ENCODE data around the gene NADK.

The NADK gene

DNA sequence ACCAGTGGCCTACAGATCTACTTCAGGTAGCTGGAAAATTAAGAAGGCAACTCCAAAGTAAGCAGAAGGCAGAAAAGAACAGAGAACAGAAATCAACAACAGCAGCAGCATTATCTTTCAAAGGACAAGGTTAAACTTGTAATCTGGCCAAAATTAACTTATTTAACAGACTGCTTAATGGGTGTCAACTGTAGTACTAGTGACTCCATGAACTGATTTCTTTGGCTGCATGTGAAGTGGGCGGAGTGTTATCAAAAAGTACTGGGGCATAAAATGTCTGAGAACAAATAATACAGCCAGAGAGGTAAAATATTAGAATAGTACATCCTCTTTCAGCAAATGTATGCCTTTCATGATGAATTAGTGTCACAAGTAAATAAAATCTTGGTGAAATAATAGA, 24.6 kb upstream of the NADK start:
- Histone ChIP-seq H3K27ac (ENCODE audit: low read length) (no peak overlapping the region), H3K9ac (ENCODE audit: low read depth, low read length) (no peak overlapping the region), H3K9me3 (ENCODE audit: insufficient read depth, low read depth, low read length) (no peaks in the 10 kb centered on the region), H3K4me3 (ENCODE audit: low read length) (no peak overlapping the region), H3K4me1 (ENCODE audit: insufficient read depth, low read length) (no peaks in the 10 kb centered on the region), H3K36me3 (ENCODE audit: insufficient read depth, low read depth, low read length) (peaks cover 91% of the 10 kb centered on the region), H3K27me3 (ENCODE audit: insufficient read depth, low read length) (no peaks in the 10 kb centered on the region)

DNA sequence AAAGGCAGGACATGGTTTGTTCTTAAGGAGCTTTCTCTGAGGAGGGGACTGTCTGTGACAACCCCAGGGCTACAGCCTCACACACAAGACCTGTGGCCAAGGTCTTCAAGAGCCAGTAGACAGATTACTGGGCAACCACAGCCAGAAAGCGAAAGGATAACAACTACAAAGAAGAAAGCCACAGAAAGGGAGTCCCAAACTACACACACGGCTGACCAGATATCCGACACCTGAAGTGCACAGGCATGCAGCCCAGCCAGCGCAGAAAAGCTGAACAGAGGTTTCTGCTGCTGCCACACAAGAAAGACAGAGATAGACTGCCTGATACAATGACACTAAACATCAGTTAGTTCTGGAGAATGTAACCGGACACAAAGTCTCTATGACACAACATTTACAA, 21.4 kb upstream of the NADK start:
- Histone ChIP-seq H3K36me3 (ENCODE audit: insufficient read depth, low read depth, low read length) (peaks cover 94% of the 10 kb centered on the region), H3K4me1 (ENCODE audit: insufficient read depth, low read length) (no peaks in the 10 kb centered on the region), H3K27me3 (ENCODE audit: insufficient read depth, low read length) (no peaks in the 10 kb centered on the region), H3K9ac (ENCODE audit: low read depth, low read length) (no peak overlapping the region), H3K27ac (ENCODE audit: low read length) (no peak overlapping the region), H3K4me3 (ENCODE audit: low read length) (no peak overlapping the region), H3K9me3 (ENCODE audit: insufficient read depth, low read depth, low read length) (no peaks in the 10 kb centered on the region)

DNA sequence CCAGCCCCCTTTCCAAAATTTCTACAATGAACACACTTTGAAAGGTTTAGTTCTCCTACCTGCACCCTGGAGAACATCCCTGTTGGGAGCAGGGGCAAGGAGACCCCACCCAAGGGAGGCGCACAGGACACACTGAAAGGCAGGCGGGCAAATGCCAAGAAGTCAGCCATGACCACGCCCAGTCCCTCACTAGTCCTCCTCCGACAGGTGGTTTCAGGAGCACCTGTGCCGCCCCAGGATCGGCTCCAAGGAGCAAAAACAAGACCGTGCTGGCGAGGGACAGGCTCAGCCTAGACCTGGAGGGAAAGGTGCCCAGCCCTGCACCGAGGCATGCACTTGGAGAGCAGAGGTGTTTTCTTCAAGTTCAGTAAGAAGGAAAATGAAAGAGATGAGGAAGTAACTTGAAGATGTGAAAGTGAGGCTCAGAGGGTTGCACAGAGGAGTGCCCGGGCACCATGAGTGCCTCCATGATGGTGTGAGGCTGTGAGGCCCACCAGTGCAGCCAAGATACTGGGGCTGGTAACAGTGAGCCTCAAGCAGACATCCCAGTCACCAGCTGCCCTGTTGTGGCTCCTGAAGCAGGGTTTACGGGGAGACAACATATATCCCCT, 19.6 kb upstream of the NADK start:
- H3K27me3 ChIP-seq (ENCODE audit: insufficient read depth, low read length) = no peaks in the 10 kb centered on the region
- no peak overlapping the region for H3K9ac ChIP-seq (ENCODE audit: low read depth, low read length)
- H3K4me1 ChIP-seq (ENCODE audit: insufficient read depth, low read length) = no peaks in the 10 kb centered on the region
- no peaks in the 10 kb centered on the region for H3K9me3 ChIP-seq (ENCODE audit: insufficient read depth, low read depth, low read length)
- no peak overlapping the region for H3K4me3 ChIP-seq (ENCODE audit: low read length)
- peaks cover 98% of the 10 kb centered on the region for H3K36me3 ChIP-seq (ENCODE audit: insufficient read depth, low read depth, low read length)
- H3K27ac ChIP-seq (ENCODE audit: low read length) = no peak overlapping the region

DNA sequence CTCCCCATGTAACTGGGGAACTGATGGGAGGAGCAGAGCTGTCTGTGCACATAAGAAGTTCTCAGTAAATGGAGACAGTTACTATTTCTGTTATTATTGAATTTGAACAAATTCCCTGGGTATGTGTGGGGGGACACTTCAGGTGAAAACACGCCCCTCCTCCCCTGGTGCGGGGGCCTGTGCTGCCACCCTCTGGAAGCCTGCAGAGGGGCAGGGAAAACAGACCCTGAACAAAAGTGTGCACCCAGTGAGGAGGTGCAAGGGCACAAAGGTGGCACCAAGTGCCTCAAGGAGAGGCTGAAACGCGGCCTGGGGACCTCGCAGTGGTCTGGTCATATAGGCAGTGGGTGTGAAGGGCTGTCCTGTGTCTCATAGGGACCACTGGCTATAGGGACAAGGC, 18.2 kb upstream of the NADK start:
- H3K36me3 ChIP-seq (ENCODE audit: insufficient read depth, low read depth, low read length) = peaks cover 98% of the 10 kb centered on the region
- no peak overlapping the region for H3K27ac ChIP-seq (ENCODE audit: low read length)

DNA sequence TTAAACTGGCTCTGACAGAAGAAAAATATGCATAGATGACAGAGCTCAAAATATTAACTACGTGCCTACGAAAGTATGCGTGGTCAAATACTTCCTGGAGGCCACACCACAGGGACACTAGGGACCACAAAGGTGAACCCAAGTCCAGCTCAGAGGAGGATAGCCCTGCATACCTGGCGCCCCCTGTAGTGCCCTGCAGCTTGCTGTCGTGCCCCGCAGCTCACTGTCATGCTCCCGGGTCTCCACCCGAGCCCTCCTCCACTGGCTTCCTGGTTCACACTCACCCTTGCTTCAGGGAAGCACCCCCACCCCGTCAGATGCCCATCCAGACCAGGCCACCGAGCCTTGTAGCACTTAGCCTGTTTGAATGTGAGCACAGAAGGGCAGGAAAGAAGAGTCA, 16.7 kb upstream of the NADK start:
- Histone ChIP-seq H3K36me3 (ENCODE audit: insufficient read depth, low read depth, low read length) (peaks cover 95% of the 10 kb centered on the region), H3K27ac (ENCODE audit: low read length) (no peak overlapping the region), H3K9ac (ENCODE audit: low read depth, low read length) (no peak overlapping the region), H3K4me3 (ENCODE audit: low read length) (no peak overlapping the region), H3K27me3 (ENCODE audit: insufficient read depth, low read length) (no peaks in the 10 kb centered on the region), H3K4me1 (ENCODE audit: insufficient read depth, low read length) (no peaks in the 10 kb centered on the region), H3K9me3 (ENCODE audit: insufficient read depth, low read depth, low read length) (no peaks in the 10 kb centered on the region)

More for the DNA sequence above, 18.2 kb upstream of the NADK start:
- H3K9me3 ChIP-seq (ENCODE audit: insufficient read depth, low read depth, low read length) = no peaks in the 10 kb centered on the region
- H3K4me1 ChIP-seq (ENCODE audit: insufficient read depth, low read length) = no peaks in the 10 kb centered on the region
- H3K27me3 ChIP-seq (ENCODE audit: insufficient read depth, low read length) = no peaks in the 10 kb centered on the region
- H3K9ac ChIP-seq (ENCODE audit: low read depth, low read length) = no peak overlapping the region
- H3K4me3 ChIP-seq (ENCODE audit: low read length) = no peak overlapping the region

DNA sequence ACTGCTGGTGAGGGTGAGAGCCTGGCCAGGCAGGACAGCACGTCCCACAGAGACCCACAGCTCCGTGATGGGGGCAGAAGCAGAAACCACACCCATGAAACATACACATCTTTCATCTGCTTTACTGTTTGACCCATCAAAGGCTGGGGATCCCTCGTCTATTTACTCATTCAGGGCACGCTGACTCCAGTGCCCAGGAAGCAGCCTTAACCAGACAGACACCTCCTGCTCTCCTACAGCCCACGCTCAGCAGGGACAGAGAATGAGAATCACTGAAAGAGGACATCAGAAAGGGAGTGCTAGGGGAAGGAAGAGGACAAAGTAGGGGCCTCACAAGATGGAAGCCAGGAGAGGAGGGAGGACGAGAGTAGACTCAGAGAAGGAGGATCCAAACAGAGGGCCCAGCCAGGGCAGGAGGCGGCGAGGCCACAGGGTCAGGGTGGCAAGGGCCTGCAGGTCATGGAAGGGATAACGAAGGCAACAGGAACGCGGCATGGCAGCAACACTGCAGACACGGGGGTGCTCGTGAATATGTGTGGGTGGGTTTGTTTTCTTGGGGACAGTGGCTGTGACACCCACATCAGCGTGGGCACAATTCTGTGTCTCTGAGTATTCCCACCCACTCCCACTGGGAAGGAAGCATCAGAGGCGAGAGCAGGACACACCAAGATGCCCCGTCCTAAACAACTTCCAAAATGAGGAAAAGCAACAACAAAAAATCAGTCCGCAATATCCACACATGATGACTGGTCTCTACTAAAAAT, 15.4 kb upstream of the NADK start:
- H3K36me3 ChIP-seq (ENCODE audit: insufficient read depth, low read depth, low read length) = peaks cover 97% of the 10 kb centered on the region
- H3K9me3 ChIP-seq (ENCODE audit: insufficient read depth, low read depth, low read length) = no peaks in the 10 kb centered on the region
- no peak overlapping the region for H3K9ac ChIP-seq (ENCODE audit: low read depth, low read length)
- H3K27me3 ChIP-seq (ENCODE audit: insufficient read depth, low read length) = no peaks in the 10 kb centered on the region
- H3K4me1 ChIP-seq (ENCODE audit: insufficient read depth, low read length) = no peaks in the 10 kb centered on the region
- no peak overlapping the region for H3K27ac ChIP-seq (ENCODE audit: low read length)
- H3K4me3 ChIP-seq (ENCODE audit: low read length) = no peak overlapping the region

DNA sequence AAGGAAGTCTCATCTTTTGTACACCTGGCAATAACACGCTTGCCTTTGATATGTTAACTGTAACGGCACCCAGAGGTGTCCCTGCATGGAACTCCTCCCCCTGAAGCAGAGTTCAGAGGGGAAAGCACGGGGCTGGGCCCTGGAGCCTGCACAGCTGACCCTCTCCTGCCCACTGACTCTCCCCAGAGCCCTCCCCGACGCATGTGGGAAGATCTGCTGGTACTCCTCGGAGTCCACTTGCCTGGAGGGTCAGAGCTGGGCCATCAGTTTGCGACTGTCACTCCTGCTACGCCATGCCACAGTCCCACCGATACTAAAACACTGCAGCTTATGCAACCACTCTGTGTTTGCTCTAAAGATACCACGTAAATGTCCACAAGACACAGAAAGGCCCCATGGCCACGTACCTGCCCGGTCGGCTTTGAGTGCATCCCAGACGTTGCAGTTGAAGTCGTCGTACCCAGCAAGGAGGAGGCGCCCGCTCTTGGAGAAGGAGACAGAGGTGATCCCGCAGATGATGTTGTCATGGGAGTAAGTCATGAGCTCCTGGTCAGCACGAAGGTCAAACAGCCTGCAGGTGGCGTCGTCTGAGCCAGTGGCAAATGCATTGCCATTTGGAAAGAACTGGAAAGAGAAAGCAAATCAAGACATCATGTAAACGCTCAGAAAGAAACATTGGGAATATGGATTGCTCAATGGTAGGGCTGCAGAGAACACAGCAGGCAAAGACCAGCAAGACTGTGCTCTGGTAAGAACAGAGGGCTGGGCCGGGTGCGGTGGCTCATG, 10.6 kb upstream of the NADK start:
- Histone ChIP-seq H3K9ac (ENCODE audit: low read depth, low read length) (no peak overlapping the region), H3K4me3 (ENCODE audit: low read length) (no peak overlapping the region), H3K9me3 (ENCODE audit: insufficient read depth, low read depth, low read length) (no peaks in the 10 kb centered on the region), H3K4me1 (ENCODE audit: insufficient read depth, low read length) (no peaks in the 10 kb centered on the region), H3K36me3 (ENCODE audit: insufficient read depth, low read depth, low read length) (peaks cover 90% of the 10 kb centered on the region), H3K27ac (ENCODE audit: low read length) (no peak overlapping the region), H3K27me3 (ENCODE audit: insufficient read depth, low read length) (no peaks in the 10 kb centered on the region)

DNA sequence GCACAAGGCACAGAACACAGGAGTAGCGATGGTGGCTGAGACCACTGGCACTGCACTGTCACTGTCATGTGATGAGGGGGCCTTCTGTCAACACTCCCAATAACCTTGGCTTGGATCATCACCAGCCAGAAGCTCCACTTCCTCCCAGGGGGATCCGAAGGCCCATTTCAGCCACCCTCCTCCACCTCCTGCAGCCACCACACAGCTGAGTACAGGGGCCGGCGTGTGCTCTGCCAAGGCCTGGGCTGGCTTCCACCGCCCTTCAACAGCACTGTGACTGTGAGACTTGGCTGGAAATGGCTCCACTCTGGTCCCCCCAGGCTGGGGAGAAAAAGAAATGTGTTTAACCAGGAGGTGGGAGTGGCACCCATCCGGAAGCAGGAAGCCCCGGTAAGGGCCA, 9.9 kb upstream of the NADK start:
- Histone ChIP-seq H3K36me3 (ENCODE audit: insufficient read depth, low read depth, low read length) (peaks cover 83% of the 10 kb centered on the region), H3K4me1 (ENCODE audit: insufficient read depth, low read length) (0 out of 2 replicates have a peak, but pooled peaks cover 4% of the 10 kb centered on the region), H3K9me3 (ENCODE audit: insufficient read depth, low read depth, low read length) (no peaks in the 10 kb centered on the region), H3K9ac (ENCODE audit: low read depth, low read length) (no peak overlapping the region), H3K27me3 (ENCODE audit: insufficient read depth, low read length) (no peaks in the 10 kb centered on the region), H3K27ac (ENCODE audit: low read length) (no peak overlapping the region), H3K4me3 (ENCODE audit: low read length) (no peak overlapping the region)

DNA sequence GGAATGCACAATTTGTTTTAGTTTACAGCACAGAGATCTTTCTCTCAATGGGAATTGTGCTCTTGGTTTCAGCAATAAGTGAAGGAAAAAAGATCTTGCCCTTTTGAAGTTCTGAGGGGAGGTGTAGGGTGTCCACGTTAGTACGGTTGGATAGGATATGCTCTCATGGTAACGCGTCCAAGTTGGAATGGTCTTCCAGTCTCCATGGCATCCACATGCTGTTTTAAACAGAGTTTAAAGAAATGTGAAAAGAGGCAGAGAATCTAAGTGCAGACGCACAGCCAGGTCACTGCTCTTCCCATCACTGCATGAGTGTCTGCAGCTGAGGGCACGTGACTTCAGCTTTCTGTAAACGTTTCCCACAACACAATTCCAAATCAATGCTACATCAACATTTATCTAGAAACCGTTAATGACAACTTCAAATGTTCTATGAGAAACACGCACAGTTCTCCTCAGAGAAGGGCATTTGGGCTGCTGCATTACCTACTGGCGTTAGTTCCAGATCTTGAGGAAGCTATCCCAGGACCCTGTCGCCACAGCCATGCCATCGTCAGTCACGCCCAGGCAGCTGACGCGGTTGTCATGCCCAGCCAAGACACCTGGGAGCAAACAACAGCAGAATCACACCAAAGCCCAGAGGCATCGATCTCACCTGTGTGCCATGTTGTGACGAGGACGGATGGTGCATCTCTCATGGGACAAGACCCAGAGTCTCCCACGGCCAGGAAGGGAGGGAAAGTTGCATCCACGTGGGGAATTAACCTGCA, 8.8 kb upstream of the NADK start:
- H3K27ac ChIP-seq (ENCODE audit: low read length) = no peak overlapping the region
- no peak overlapping the region for H3K4me3 ChIP-seq (ENCODE audit: low read length)
- no peaks in the 10 kb centered on the region for H3K9me3 ChIP-seq (ENCODE audit: insufficient read depth, low read depth, low read length)

DNA sequence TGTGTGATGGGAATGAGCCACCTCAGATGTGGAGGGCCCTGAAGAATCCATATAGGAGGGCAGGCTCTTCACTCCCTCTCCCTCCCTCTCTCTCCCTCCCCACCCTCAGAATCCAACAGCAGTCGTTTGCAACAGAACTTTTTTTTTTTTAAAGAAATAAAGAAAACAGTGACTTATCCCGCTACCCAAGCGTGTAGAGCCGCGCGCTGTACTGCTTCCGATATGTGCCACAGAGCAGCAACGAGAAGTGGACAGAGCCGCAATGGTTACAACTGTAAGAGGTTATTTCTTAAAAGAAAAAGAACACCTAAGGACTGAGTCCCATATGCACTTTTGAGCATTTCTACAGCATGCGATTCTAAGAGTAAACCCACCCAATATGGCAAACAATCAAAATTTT, 7.4 kb upstream of the NADK start:
- H3K9me3 ChIP-seq (ENCODE audit: insufficient read depth, low read depth, low read length) = no peaks in the 10 kb centered on the region
- H3K9ac ChIP-seq (ENCODE audit: low read depth, low read length) = no peak overlapping the region
- H3K27me3 ChIP-seq (ENCODE audit: insufficient read depth, low read length) = no peaks in the 10 kb centered on the region
- H3K4me1 ChIP-seq (ENCODE audit: insufficient read depth, low read length) = peaks cover 17% of the 10 kb centered on the region; the same call in 1 of the 2 replicates
- H3K36me3 ChIP-seq (ENCODE audit: insufficient read depth, low read depth, low read length) = peaks cover 60% of the 10 kb centered on the region
- H3K4me3 ChIP-seq (ENCODE audit: low read length) = no peak overlapping the region
- no peak overlapping the region for H3K27ac ChIP-seq (ENCODE audit: low read length)

More for the DNA sequence above, 8.8 kb upstream of the NADK start:
- H3K36me3 ChIP-seq (ENCODE audit: insufficient read depth, low read depth, low read length) = peaks cover 71% of the 10 kb centered on the region
- H3K4me1 ChIP-seq (ENCODE audit: insufficient read depth, low read length) = peaks cover 7% of the 10 kb centered on the region; the same call in 1 of the 2 replicates
- H3K27me3 ChIP-seq (ENCODE audit: insufficient read depth, low read length) = no peaks in the 10 kb centered on the region
- no peak overlapping the region for H3K9ac ChIP-seq (ENCODE audit: low read depth, low read length)

DNA sequence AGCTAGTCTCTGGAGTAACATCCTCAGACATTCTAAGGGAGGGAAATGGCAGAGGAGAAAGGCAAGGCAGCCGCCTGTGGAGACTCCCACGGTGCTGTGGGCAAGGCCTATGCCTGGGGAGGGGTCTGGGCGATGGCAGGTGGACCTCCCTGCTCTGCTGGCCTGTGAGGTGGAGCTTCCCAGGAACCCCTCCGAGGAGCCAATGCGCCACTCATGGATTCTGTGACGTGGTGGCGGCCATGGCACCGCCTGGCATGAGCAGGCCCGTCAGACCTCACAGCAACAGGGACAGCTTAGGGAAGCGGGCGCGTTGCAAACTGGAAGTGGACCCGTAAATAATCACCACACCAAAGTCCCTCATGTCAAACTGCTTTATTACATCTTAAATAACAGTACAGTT, 6.7 kb upstream of the NADK start:
- Histone ChIP-seq H3K9ac (ENCODE audit: low read depth, low read length) (no peak overlapping the region), H3K4me3 (ENCODE audit: low read length) (no peak overlapping the region), H3K36me3 (ENCODE audit: insufficient read depth, low read depth, low read length) (peaks cover 53% of the 10 kb centered on the region), H3K9me3 (ENCODE audit: insufficient read depth, low read depth, low read length) (no peaks in the 10 kb centered on the region), H3K27me3 (ENCODE audit: insufficient read depth, low read length) (no peaks in the 10 kb centered on the region), H3K4me1 (ENCODE audit: insufficient read depth, low read length) (peaks cover 23% of the 10 kb centered on the region; the same call in 1 of the 2 replicates), H3K27ac (ENCODE audit: low read length) (no peak overlapping the region)

Data from iPS-20b (cell line).